Stimulated activated CD8-positive, alpha-beta memory T cell treated with anti-CD3 and anti-CD28 coated beads, Interleukin-4, amount 100 ng/mL, for 4 hours (primary cell): ENCODE data around the gene RECQL5.
"Not testable (repeated sequence)": the region's sequence is repeated elsewhere in the genome, so short reads cannot be mapped to it uniquely, and the experiment has no call there.

Experiments used
- DNase-seq, 2 donors: peaks; one replicate each; pipeline ENCODE4 v3.0.0-alpha.2; 2020; ENCODE audit warnings: low read depth in 2 of 2, low spot score in 1 of 2

The RECQL5 gene

GRCh38 chr17:75595284-75595919 lies 71.6 kb downstream of the RECQL5 start:
- no peak for DNase-seq

- DNase-seq = no peak
These were observed 72.3 kb downstream of the RECQL5 start for GRCh38 chr17:75594499-75595283.

GRCh38 chr17:75593430-75593829 lies 73.5 kb downstream of the RECQL5 start:
- DNase-seq = not testable (repeated sequence)

- DNase-seq = no peak
These were observed 74.5 kb downstream of the RECQL5 start for GRCh38 chr17:75592348-75593020.

GRCh38 chr17:75591722-75592302 lies 75.1 kb downstream of the RECQL5 start:
- DNase-seq = no peak

- DNase-seq = no peak
These were observed 75.9 kb downstream of the RECQL5 start for GRCh38 chr17:75590849-75591721.

- DNase-seq = no peak
These were observed 76.6 kb downstream of the RECQL5 start for GRCh38 chr17:75590314-75590761.

GRCh38 chr17:75589919-75590303 lies 77.0 kb downstream of the RECQL5 start:
- no peak for DNase-seq

GRCh38 chr17:75589012-75589918 lies 77.7 kb downstream of the RECQL5 start:
- DNase-seq = peak; percentile 84 to 96

GRCh38 chr17:75588596-75589011 lies 78.3 kb downstream of the RECQL5 start:
- DNase-seq = no peak

- peak; percentile 19 to 55 for DNase-seq
These were observed 79.0 kb downstream of the RECQL5 start, which contains the start of gene MYO15B for GRCh38 chr17:75587675-75588595. Gene MYO15B, plus strand, starts transcription at chr17:75587800. Its CDS starts 258 bp downstream, at chr17:75588058.

GRCh38 chr17:75584849-75585175 lies 82.1 kb downstream of the RECQL5 start:
- no peak for DNase-seq

GRCh38 chr17:75583197-75583596 lies 83.8 kb downstream of the RECQL5 start:
- not testable (repeated sequence) for DNase-seq

GRCh38 chr17:75581121-75581725 lies 85.7 kb downstream of the RECQL5 start:
- DNase-seq = peak in 1 of 2 donors; percentile 19
